ENCODE data around the gene HSF4.

HSF4 gene

DNA sequence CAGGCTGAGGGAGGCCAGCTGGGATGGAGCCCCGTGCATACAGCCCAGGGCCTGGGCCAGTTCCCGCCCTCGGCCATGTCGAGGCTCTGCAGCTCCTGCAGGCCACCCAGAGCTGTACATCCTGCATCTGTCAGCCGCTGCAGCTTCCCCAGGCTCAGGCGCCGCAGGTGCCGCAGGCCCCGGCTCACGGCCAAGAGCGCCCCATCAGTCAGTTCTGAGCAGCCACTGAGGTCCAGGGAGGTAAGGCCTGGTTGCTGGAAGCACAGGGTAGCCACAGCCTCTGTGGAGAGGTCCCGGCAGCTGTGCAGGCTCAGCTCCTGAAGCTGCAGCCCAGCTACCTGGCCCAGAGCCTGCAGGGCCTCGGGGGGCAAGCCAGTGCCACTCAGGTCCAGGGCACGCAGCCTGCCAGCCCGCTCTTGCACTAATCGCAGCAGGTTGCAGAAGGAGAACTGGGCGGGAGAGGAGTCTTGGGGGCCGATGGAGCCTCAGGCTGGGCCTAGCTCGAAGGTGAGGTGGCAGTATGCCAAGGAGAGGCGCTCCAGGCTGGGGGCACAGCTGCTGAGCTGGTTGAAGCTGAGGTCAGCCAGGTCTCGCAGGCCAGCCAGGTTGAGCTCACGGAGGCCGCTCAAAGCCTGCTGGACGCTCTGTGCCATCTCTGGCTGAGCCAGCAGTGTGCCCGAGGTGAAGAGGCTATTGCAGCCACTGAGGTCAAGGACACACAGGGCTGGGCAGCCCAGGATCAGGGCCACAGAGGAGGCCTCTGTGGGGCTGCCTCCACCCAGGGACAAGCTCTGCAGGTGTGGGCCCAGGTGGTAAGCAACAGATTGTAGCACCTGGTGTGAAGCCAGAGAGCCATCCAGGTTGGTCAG is 45.8 kb downstream of the HSF4 start:
- H3K27ac ChIP-seq, result no peak overlapping the region

DNA sequence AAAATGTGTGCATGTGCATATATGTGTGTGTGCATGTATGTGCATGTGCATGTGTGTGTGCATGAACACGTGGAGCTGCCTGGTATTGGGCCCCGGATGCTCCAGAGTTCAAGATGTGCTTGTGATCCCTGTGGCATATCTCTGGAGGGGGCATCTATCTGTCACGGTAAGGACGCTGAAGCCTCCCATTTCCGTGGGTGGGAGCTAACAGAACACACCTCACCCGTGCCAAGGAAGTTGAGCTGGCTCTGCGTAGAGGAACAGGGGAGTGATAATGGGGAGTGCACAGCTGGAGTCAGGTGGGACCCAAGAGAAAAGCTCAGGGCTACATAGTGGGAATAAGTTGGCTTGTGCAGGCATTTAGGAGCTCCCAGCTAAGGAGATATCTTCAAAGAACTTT is 47.1 kb downstream of the HSF4 start:
- no peak overlapping the region for H3K27ac ChIP-seq
- TF ChIP-seq, protein P1, sequence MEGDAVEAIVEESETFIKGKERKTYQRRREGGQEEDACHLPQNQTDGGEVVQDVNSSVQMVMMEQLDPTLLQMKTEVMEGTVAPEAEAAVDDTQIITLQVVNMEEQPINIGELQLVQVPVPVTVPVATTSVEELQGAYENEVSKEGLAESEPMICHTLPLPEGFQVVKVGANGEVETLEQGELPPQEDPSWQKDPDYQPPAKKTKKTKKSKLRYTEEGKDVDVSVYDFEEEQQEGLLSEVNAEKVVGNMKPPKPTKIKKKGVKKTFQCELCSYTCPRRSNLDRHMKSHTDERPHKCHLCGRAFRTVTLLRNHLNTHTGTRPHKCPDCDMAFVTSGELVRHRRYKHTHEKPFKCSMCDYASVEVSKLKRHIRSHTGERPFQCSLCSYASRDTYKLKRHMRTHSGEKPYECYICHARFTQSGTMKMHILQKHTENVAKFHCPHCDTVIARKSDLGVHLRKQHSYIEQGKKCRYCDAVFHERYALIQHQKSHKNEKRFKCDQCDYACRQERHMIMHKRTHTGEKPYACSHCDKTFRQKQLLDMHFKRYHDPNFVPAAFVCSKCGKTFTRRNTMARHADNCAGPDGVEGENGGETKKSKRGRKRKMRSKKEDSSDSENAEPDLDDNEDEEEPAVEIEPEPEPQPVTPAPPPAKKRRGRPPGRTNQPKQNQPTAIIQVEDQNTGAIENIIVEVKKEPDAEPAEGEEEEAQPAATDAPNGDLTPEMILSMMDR (IDR thresholded peaks at IDR 0.05), result no peak
- no peak for TF ChIP-seq ZFX (IDR thresholded peaks at IDR 0.05; ENCODE audit: borderline replicate concordance)

More for the DNA sequence above, 45.8 kb downstream of the HSF4 start:
- TF ChIP-seq ZFX (IDR thresholded peaks at IDR 0.05; ENCODE audit: borderline replicate concordance), result no peak
- TF ChIP-seq, protein P1 (IDR thresholded peaks at IDR 0.05), result no peak

DNA sequence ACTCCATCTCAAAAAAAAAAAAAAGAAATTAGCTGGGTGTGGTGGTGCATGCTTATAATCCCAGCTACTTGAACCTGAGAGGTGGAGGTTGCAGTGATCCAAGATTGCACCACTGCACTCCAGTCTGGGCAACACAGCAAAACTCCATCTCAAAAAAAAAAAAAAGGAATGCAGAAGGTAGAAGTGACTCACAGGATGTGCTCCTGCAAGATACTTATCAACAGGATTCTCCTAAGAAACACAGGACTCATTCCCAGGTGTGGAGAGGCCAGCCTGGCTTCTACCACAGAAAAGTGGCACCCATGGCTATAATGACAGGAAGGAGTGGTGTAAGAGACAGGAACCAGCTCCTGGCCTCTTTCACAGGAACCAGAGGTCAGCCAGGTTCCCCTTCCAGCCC is 48.2 kb downstream of the HSF4 start:
- no peak overlapping the region for H3K27ac ChIP-seq

GRCh38 chr16:67213197-67214019 is 48.9 kb downstream of the HSF4 start:
- TF ChIP-seq, protein P1 (IDR thresholded peaks at IDR 0.05), result no peak
- TF ChIP-seq ZFX (IDR thresholded peaks at IDR 0.05; ENCODE audit: borderline replicate concordance), result no peak
- H3K27ac ChIP-seq, result no peak overlapping the region

More for the DNA sequence above, 48.2 kb downstream of the HSF4 start:
- TF ChIP-seq ZFX (IDR thresholded peaks at IDR 0.05; ENCODE audit: borderline replicate concordance), result no peak
- TF ChIP-seq, protein P1 (IDR thresholded peaks at IDR 0.05), result no peak

DNA sequence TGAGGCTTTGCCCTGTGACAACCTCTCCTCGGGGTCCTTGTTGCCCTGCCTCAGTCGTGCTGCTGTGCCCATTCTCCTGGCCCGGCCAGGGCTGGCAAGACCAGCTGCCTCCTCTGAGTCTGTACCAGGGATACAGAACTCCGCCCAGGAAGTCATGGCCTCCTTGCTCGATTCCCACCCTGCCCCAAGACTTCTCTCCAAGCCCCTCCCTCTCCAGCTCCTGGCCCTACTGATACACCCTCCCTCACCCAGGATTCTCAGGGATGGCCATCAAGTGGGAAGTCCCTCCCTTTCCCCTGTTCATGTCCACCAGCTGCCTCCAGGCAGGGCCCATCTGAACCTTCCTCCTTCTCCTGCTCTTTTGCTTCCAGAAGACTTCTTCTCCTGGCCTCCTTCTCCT is 51.2 kb downstream of the HSF4 start:
- H3K27ac ChIP-seq, result no peak overlapping the region
- TF ChIP-seq ZFX (IDR thresholded peaks at IDR 0.05; ENCODE audit: borderline replicate concordance), result no peak
- TF ChIP-seq, protein P1 (IDR thresholded peaks at IDR 0.05), result no peak

DNA sequence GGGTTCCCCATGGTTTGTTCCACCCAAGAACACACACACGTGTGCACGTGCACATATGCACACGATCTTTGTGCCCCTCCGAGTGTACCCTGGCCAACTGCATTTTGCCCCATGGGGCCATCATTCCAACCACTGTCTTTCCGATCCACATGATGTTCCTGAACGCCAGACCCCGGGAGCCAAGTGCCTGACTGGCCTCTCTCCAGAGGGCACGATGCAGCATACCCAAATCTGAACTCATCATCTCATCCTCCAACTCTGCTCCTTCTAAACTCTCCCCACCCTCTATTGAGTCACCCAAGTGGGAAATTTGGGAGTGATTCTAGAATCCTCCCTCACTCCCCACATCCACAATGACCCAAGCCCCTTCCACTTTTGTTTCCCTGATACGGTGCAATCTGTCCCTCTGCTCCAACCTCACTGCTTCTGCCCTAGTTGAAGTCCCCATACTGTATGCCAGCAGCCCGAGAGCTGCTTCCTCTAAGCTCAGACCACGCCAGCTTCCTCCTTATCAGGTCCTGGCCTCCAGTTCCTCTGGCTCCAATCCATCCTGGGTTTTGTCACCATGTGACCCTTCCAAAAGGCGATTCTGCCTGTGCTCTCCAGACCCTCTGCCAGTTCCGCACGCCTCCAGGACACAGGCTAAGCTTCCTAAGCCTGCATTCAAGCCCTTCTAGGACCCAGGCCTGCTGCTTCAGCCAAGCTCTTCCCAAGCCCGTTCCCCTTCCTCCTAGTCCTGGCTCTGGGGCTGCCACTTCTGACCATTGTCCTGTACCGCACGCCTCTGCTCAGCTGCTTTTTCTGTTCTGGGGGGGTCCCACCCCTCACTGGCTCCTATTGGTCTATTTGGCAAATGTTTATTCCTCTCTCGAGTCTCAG is 52.3 kb downstream of the HSF4 start:
- TF ChIP-seq, protein P1 (IDR thresholded peaks at IDR 0.05), result no peak
- TF ChIP-seq ZFX (IDR thresholded peaks at IDR 0.05; ENCODE audit: borderline replicate concordance), result no peak

More for the DNA sequence above, 52.3 kb downstream of the HSF4 start:
- H3K27ac ChIP-seq, result no peak overlapping the region

All from 22Rv1 (cell line).